ENCODE results near the gene KLK12.
"Not testable (repeated sequence)": the region's sequence is repeated elsewhere in the genome, so short reads cannot be mapped to it uniquely, and the experiment has no call there.

The KLK12 gene

DNA sequence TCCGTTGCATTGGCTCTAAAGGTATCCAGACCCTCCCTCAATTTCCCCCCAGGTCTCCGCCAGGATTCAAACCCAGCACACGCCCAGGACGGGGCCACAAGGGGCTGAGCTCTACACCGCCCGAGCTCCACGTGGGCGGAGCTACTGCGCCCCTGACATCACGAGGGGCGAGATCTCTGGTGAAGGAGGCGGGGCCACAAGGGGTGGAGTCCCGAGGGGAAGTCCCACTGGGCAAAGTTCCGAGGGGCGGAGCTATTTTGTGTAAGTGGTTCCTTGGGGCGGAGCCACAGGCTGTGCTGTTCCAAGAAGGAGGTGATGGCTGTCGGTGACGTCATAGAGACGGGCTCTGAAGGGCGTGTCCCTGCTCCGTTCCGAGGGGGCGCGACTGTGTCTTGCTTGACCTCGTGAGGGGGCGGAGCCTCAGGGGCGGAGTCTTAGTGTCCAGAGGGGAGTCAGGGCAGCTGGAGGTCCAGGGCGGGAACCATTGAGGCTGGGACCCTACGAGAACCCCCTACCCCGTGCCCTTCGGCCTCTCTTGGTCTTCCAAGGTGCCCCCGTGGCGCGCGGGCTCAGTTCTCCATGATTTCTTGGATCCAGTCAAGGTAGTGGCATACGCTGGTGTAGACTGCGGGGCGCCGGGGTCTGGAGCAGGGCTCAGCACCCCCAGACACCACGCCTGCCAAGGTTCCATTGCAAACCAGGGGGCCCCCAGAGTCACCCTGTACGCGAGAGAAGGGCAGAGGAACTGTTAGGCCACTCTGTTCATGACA lies 32.1 kb downstream of the KLK12 start:
- no peaks in the 10 kb centered on the region for H3K9me3 ChIP-seq (ENCODE audit: low read length)
- no peak overlapping the region for H3K4me3 ChIP-seq (ENCODE audit: low read length)
- H3K27me3 ChIP-seq (ENCODE audit: insufficient read depth, low read length): peaks cover 10% of the 10 kb centered on the region
- H3K36me3 ChIP-seq (ENCODE audit: insufficient read depth, low read length): no peaks in the 10 kb centered on the region
- H3K4me1 ChIP-seq (ENCODE audit: insufficient read depth, low read length): no peaks in the 10 kb centered on the region
- no peak overlapping the region for H2AFZ ChIP-seq (ENCODE audit: low read depth, low read length)

GRCh38 chr19:51002089-51002532 lies 32.7 kb downstream of the KLK12 start:
- Histone ChIP-seq H2AFZ (ENCODE audit: low read depth, low read length) (no peak overlapping the region), H3K27me3 (ENCODE audit: insufficient read depth, low read length) (peaks cover 10% of the 10 kb centered on the region)

DNA sequence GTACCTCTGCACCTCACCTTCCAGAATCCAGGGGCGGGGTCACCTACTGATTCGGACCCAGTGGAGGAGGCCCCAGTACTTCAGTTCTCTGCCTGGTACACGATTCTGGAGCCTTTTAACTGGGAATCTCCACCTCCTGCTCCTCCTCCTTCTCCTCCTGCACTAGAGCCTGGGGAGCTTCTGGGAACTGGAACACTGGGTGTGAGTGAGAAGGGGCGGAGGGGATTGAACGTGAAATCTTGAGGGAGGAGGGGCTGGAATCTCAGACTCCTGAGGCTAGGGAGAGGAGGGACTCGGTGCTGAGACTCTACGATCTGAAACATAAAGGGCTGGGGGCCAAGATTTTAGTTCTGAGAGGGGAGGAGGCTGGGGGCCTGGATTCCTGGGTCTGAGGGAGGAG lies 33.3 kb downstream of the KLK12 start, which contains the start of gene KLK8:
TSS of gene KLK8 (minus strand) at position 90 of the 400 bp plus-strand sequence. CDS start 437 bp downstream, outside the sequence.
- H3K9me3 ChIP-seq (ENCODE audit: low read length): no peaks in the 10 kb centered on the region
- no peak within 1 kb of the TSS for H3K4me3 ChIP-seq (ENCODE audit: low read length)
- H3K4me1 ChIP-seq (ENCODE audit: insufficient read depth, low read length): no peaks in the 10 kb centered on the region
- H2AFZ ChIP-seq (ENCODE audit: low read depth, low read length): no peak within 1 kb of the TSS
- H3K27me3 ChIP-seq (ENCODE audit: insufficient read depth, low read length): peaks cover 6% of the 10 kb centered on the region
- H3K36me3 ChIP-seq (ENCODE audit: insufficient read depth, low read length): no peaks in the 10 kb centered on the region

More at GRCh38 chr19:51002089-51002532, 32.7 kb downstream of the KLK12 start:
- no peaks in the 10 kb centered on the region for H3K9me3 ChIP-seq (ENCODE audit: low read length)
- no peak overlapping the region for H3K4me3 ChIP-seq (ENCODE audit: low read length)
- H3K4me1 ChIP-seq (ENCODE audit: insufficient read depth, low read length): no peaks in the 10 kb centered on the region
- no peaks in the 10 kb centered on the region for H3K36me3 ChIP-seq (ENCODE audit: insufficient read depth, low read length)

DNA sequence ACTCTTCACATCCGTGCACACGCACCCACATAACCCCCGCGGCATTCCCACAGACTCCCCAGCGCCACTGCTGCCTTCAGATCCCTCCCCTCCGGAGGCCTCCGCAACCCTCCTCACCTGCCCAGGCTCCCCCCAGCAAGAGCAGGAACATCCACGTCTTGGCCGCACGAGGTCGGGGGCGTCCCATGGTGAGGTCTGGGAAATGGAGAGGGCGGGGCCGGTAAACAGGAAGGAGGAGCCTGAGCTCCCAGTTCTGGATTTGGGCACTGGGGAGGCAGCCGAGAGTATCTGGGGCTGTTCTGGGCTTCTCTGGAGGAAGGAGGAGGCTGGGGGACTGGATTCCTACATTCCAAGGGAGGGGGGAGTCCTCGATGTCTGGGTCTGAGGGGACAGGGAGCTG lies 33.8 kb downstream of the KLK12 start:
- no peaks in the 10 kb centered on the region for H3K36me3 ChIP-seq (ENCODE audit: insufficient read depth, low read length)
- no peaks in the 10 kb centered on the region for H3K9me3 ChIP-seq (ENCODE audit: low read length)
- no peak overlapping the region for H2AFZ ChIP-seq (ENCODE audit: low read depth, low read length)
- peaks cover 4% of the 10 kb centered on the region for H3K27me3 ChIP-seq (ENCODE audit: insufficient read depth, low read length)
- no peak overlapping the region for H3K4me3 ChIP-seq (ENCODE audit: low read length)
- H3K4me1 ChIP-seq (ENCODE audit: insufficient read depth, low read length): no peaks in the 10 kb centered on the region

DNA sequence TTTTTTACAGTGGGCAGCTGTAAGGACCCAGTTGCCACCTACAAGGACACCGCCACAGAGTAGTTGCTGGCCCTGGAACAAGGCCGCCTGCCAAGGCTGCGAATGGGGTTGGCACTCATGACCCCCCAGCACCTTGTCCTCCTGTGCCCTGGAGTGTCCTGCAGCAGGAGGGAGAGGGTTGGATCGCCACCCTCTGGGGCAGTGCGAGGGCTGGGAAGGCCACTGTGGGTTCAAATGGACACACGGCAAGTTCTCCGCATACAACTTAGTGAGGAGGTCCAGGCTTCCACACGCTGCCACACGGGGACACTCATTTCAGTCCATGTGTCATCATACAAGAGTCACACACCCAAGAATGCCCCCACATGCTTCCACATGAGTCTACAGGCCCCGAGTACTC lies 34.4 kb downstream of the KLK12 start:
- Histone ChIP-seq H3K4me3 (ENCODE audit: low read length) (no peak overlapping the region), H3K36me3 (ENCODE audit: insufficient read depth, low read length) (no peaks in the 10 kb centered on the region), H3K4me1 (ENCODE audit: insufficient read depth, low read length) (no peaks in the 10 kb centered on the region), H3K27me3 (ENCODE audit: insufficient read depth, low read length) (peaks cover 4% of the 10 kb centered on the region), H3K9me3 (ENCODE audit: low read length) (no peaks in the 10 kb centered on the region), H2AFZ (ENCODE audit: low read depth, low read length) (no peak overlapping the region)

DNA sequence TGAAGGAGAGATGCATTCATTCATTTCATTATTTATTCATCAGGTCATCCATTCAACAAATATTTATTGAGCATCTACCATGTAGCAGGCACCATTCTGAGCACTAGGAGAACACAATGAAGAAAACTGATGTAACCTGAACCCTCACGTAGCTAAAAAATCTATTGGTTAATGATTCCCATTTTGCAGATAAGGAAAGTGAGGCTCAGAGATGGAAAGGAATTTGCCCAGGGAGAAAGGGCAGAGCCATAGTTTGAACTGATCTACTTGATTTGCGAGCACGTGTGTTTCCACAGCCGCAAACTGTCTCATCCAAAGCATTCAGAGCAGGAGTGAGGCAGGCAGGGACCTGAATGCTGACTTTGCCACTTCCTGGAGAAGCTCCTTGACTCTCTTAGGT lies 36.1 kb downstream of the KLK12 start:
- H3K4me1 ChIP-seq (ENCODE audit: insufficient read depth, low read length): no peaks in the 10 kb centered on the region
- no peaks in the 10 kb centered on the region for H3K36me3 ChIP-seq (ENCODE audit: insufficient read depth, low read length)
- H3K9me3 ChIP-seq (ENCODE audit: low read length): no peaks in the 10 kb centered on the region
- H3K27me3 ChIP-seq (ENCODE audit: insufficient read depth, low read length): peaks cover 4% of the 10 kb centered on the region
- no peak overlapping the region for H3K4me3 ChIP-seq (ENCODE audit: low read length)
- no peak overlapping the region for H2AFZ ChIP-seq (ENCODE audit: low read depth, low read length)

- Histone ChIP-seq H3K9me3 (ENCODE audit: low read length) (no peaks in the 10 kb centered on the region), H2AFZ (ENCODE audit: low read depth, low read length) (no peak overlapping the region), H3K4me3 (ENCODE audit: low read length) (no peak overlapping the region), H3K4me1 (ENCODE audit: insufficient read depth, low read length) (no peaks in the 10 kb centered on the region), H3K27me3 (ENCODE audit: insufficient read depth, low read length) (peaks cover 4% of the 10 kb centered on the region), H3K36me3 (ENCODE audit: insufficient read depth, low read length) (no peaks in the 10 kb centered on the region)
Observed at GRCh38 chr19:50998061-50998460, 36.7 kb downstream of the KLK12 start.

- no peaks in the 10 kb centered on the region for H3K36me3 ChIP-seq (ENCODE audit: insufficient read depth, low read length)
Observed at GRCh38 chr19:50994129-50994528, 40.7 kb downstream of the KLK12 start.

GRCh38 chr19:50992666-50993035 lies 42.2 kb downstream of the KLK12 start:
- no peaks in the 10 kb centered on the region for H3K9me3 ChIP-seq (ENCODE audit: low read length)
- no peaks in the 10 kb centered on the region for H3K27me3 ChIP-seq (ENCODE audit: insufficient read depth, low read length)
- H3K36me3 ChIP-seq (ENCODE audit: insufficient read depth, low read length): no peaks in the 10 kb centered on the region
- H3K4me3 ChIP-seq (ENCODE audit: low read length): no peak overlapping the region
- no peak overlapping the region for H2AFZ ChIP-seq (ENCODE audit: low read depth, low read length)
- no peaks in the 10 kb centered on the region for H3K4me1 ChIP-seq (ENCODE audit: insufficient read depth, low read length)

More at GRCh38 chr19:50994129-50994528, 40.7 kb downstream of the KLK12 start:
- no peaks in the 10 kb centered on the region for H3K4me1 ChIP-seq (ENCODE audit: insufficient read depth, low read length)
- H3K4me3 ChIP-seq (ENCODE audit: low read length): no peak overlapping the region
- H2AFZ ChIP-seq (ENCODE audit: low read depth, low read length): no peak overlapping the region
- H3K9me3 ChIP-seq (ENCODE audit: low read length): no peaks in the 10 kb centered on the region
- H3K27me3 ChIP-seq (ENCODE audit: insufficient read depth, low read length): no peaks in the 10 kb centered on the region

- not testable (repeated sequence) for H3K4me3 ChIP-seq (ENCODE audit: low read length); H3K36me3 ChIP-seq (ENCODE audit: insufficient read depth, low read length); H3K9me3 ChIP-seq (ENCODE audit: low read length); H3K27me3 ChIP-seq (ENCODE audit: insufficient read depth, low read length); H3K4me1 ChIP-seq (ENCODE audit: insufficient read depth, low read length); H2AFZ ChIP-seq (ENCODE audit: low read depth, low read length)
Observed at GRCh38 chr19:50984416-50984815, 50.4 kb downstream of the KLK12 start.

- Histone ChIP-seq H3K36me3 (ENCODE audit: insufficient read depth, low read length) (no peaks in the 10 kb centered on the region), H3K27me3 (ENCODE audit: insufficient read depth, low read length) (peaks cover 4% of the 10 kb centered on the region), H3K9me3 (ENCODE audit: low read length) (no peaks in the 10 kb centered on the region), H3K4me1 (ENCODE audit: insufficient read depth, low read length) (peaks cover 7% of the 10 kb centered on the region), H2AFZ (ENCODE audit: low read depth, low read length) (no peak within 1 kb of the TSS), H3K4me3 (ENCODE audit: low read length) (no peak within 1 kb of the TSS)
Observed at GRCh38 chr19:50983625-50984292, 51.0 kb downstream of the KLK12 start, which contains the start of gene KLK7. Gene KLK7, minus strand, starts transcription at chr19:50983917. Its CDS starts 1,518 bp downstream, at chr19:50982399.

- no peaks in the 10 kb centered on the region for H3K9me3 ChIP-seq (ENCODE audit: low read length)
- H3K36me3 ChIP-seq (ENCODE audit: insufficient read depth, low read length): no peaks in the 10 kb centered on the region
- H3K4me1 ChIP-seq (ENCODE audit: insufficient read depth, low read length): peaks cover 7% of the 10 kb centered on the region
- no peak overlapping the region for H3K4me3 ChIP-seq (ENCODE audit: low read length)
- H3K27me3 ChIP-seq (ENCODE audit: insufficient read depth, low read length): peaks cover 4% of the 10 kb centered on the region
- H2AFZ ChIP-seq (ENCODE audit: low read depth, low read length): no peak overlapping the region
Observed at GRCh38 chr19:50982186-50982585, 52.6 kb downstream of the KLK12 start.

- Histone ChIP-seq H2AFZ (ENCODE audit: low read depth, low read length) (no peak overlapping the region), H3K9me3 (ENCODE audit: low read length) (no peaks in the 10 kb centered on the region), H3K27me3 (ENCODE audit: insufficient read depth, low read length) (peaks cover 4% of the 10 kb centered on the region), H3K36me3 (ENCODE audit: insufficient read depth, low read length) (no peaks in the 10 kb centered on the region), H3K4me1 (ENCODE audit: insufficient read depth, low read length) (peaks cover 7% of the 10 kb centered on the region), H3K4me3 (ENCODE audit: low read length) (no peak overlapping the region)
Observed at GRCh38 chr19:50981587-50982146, 53.1 kb downstream of the KLK12 start.

All from neuron (in vitro differentiated cells).